Esophagus squamous epithelium (tissue), 4 donors: ENCODE results near the gene SLC47A2.

Experiments used
- CTCF ChIP-seq, 6 experiments: fragments of 450-650 bp in 4 of 6; fragments of 200-600 bp in 2 of 6; sonication (generic) in 2 of 6; IDR thresholded peaks; one replicate each; pipeline ENCODE4 v1.5.1; 2016 to 2019; ENCODE audit warnings: antibody characterized with exemption in 6 of 6, mild to moderate bottlenecking in 4 of 6, moderate library complexity in 4 of 6
- POLR2A ChIP-seq, 4 donors: fragments of 450-650 bp; IDR thresholded peaks; one replicate each; pipeline ENCODE4 v1.6.1; 2017; ENCODE audit warnings: antibody characterized with exemption in 4 of 4, mild to moderate bottlenecking in 4 of 4, moderate library complexity in 3 of 4

GRCh38 chr17:19630035-19630434, 86.3 kb downstream of the SLC47A2 start:
- TF ChIP-seq POLR2A (IDR thresholded peaks at IDR 0.05) = no peak
- no peak for TF ChIP-seq CTCF (IDR thresholded peaks at IDR 0.05)
